ENCODE measurements around the gene ZNF239.

Gene ZNF239

DNA sequence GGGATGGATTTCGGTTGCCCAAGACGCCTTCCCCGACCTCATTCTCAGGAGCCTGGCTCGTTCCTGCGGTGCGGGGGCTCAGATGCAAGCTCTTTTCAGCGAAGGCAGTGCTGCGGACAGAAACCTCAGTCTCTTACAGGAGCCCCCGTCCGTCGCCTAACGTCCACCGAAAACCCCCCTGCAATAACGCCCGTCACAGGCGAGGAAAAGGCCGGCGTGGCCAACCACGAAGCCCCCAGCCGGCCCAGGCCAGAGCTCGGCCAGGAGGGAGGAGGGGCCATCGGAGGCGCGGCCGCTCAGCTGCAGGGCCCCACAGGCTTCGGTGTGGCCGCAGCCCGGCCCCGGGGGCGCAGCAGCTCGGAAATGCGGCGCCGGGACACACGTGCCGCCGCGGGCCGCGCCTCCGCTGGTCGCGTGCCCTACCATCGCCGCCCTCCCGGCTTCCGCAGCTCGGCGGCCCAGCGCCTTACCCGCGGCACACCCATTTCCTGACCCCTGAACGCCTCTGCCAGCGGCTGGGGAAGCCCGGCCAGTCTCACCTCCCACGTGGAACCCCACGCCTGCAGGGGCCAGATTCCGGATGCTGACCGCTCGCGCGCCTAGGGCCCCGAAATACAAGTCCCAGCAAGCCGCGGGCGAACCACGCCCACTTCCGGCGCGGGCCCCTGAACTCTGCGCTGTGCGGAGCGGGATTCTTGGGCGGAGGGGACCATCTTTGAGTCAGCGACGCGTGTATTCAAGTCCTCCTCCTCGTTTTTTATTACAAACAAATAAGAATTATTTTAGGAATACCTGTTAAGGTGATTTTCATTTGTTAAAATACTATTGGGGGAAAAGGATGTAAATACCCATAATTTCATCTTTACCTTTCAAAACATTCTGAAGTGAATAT is at the start of gene ZNF239:
ZNF239 (minus strand) TSS at position 616 of the 892 bp plus-strand sequence. CDS start 16,537 bp downstream, outside the sequence.
- ChIA-PET POLR2A (no interaction called here), CTCF (no interaction called here)
- DNase-seq (ENCODE audit: extremely low spot score), result peak; percentile 82
- TF ChIP-seq, protein P1, sequence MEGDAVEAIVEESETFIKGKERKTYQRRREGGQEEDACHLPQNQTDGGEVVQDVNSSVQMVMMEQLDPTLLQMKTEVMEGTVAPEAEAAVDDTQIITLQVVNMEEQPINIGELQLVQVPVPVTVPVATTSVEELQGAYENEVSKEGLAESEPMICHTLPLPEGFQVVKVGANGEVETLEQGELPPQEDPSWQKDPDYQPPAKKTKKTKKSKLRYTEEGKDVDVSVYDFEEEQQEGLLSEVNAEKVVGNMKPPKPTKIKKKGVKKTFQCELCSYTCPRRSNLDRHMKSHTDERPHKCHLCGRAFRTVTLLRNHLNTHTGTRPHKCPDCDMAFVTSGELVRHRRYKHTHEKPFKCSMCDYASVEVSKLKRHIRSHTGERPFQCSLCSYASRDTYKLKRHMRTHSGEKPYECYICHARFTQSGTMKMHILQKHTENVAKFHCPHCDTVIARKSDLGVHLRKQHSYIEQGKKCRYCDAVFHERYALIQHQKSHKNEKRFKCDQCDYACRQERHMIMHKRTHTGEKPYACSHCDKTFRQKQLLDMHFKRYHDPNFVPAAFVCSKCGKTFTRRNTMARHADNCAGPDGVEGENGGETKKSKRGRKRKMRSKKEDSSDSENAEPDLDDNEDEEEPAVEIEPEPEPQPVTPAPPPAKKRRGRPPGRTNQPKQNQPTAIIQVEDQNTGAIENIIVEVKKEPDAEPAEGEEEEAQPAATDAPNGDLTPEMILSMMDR (IDR thresholded peaks at IDR 0.05; ENCODE audit: control extremely low read depth, extremely low read depth, low read depth, missing control alignments), result no peak

DNA sequence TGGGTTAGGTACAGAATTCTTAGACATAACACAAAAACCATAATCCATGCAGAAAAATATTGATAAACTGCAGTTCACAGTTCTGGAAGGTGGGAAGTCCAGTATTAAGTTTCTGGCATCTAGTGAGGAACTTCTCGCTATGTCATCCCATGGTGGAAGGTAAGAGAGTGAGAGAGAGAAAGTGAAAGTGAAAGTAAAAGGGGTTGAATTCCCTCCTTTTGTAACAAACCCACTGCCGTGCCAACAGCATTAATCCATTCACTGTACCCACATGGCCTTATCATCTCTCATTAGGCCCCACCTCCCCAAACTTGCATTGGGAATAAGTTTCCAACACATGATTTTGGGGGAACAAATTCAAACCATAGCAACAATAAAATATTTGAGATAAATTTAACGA is 48.9 kb upstream of the ZNF239 start:
- CTCF ChIA-PET, result interaction anchor here (1.1 to 1.3 kb wide), 3 partner anchors 9 to 12 kb away, joined by 3 to 5 read pairs (median 4); no protein-coding TSS in a partner anchor
- no peak for DNase-seq (ENCODE audit: extremely low spot score)
- TF ChIP-seq, protein P1 (IDR thresholded peaks at IDR 0.05; ENCODE audit: control extremely low read depth, extremely low read depth, low read depth, missing control alignments), result no peak
- POLR2A ChIA-PET, result no interaction called here

DNA sequence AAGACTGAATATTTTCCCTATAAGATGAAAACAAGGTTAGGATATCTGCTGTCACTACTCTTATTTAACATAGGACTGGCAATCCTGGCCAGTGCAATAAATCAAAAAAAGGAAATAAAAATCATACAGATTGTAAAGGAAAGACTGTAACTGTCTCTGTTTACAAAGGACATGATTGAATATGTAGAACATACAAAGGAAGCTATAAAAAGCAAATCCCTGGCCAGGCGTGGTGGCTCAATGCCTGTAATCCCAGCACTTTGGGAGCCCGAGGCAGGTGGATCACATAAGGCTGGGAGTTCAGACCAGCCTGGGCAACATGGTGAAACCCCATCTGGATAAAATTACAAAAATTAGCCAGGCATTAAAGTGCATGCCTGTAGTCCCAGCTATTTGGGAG is 47.6 kb upstream of the ZNF239 start:
- ChIA-PET CTCF (interaction anchor here (1.4 kb wide), 1 partner anchor 22 kb away, joined by 3 read pairs; no protein-coding TSS in a partner anchor), POLR2A (no interaction called here)
- TF ChIP-seq, protein P1 (IDR thresholded peaks at IDR 0.05; ENCODE audit: control extremely low read depth, extremely low read depth, low read depth, missing control alignments), result no peak
- no peak for DNase-seq (ENCODE audit: extremely low spot score)

DNA sequence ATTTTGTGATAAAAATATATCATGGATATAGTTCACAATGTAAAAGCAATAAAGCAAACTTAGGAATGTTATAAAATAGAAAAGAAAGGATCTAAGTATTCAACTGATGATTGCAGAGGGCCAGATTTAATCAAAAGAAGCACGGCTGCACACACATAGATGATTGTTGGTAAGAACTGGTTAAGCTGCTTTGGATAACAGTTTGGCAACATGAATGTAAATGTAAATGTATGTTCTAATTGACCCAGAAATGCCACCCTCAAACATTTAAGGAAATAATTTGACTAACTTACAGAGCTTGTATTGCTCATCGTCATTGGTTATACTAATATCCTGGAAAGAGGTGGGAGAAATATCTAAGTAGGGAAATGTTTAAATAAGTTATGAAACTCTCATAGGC is 45.0 kb upstream of the ZNF239 start:
- TF ChIP-seq, protein P1 (IDR thresholded peaks at IDR 0.05; ENCODE audit: control extremely low read depth, extremely low read depth, low read depth, missing control alignments), result no peak
- ChIA-PET CTCF (no interaction called here), POLR2A (no interaction called here)
- no peak for DNase-seq (ENCODE audit: extremely low spot score)

DNA sequence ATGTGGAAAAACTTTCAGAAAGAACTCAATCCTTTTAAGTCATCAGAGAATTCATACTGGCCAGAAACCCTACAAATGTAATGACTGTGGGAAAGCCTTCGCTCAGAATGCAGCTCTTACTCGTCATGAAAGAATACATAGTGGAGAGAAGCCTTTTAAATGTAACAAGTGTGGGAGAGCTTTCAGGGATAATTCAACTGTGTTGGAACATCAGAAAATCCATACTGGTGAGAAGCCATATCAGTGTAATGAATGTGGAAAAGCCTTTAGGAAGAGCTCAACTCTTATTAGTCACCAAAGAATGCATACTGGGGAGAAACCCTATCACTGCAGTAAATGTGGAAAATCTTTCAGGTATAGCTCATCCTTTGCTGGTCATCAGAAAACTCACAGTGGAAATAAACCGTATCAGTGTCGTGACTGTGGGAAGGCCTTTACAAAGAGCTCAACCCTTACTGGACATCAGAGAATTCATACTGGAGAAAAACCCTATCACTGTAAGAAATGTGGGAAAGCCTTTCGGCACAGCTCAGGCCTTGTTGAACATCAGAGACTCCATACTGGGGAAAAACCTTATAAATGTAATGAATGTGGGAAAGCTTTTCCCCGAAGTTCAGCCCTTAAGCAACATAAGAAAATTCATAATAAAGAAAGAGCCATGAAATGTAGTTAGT is 42.4 kb upstream of the ZNF239 start:
- ChIA-PET POLR2A (no interaction called here), CTCF (interaction anchor here (0.7 to 0.9 kb wide), 2 partner anchors 15 to 16 kb away, joined by 3 read pairs; no protein-coding TSS in a partner anchor)
- DNase-seq (ENCODE audit: extremely low spot score), result no peak
- TF ChIP-seq, protein P1 (IDR thresholded peaks at IDR 0.05; ENCODE audit: control extremely low read depth, extremely low read depth, low read depth, missing control alignments), result no peak

DNA sequence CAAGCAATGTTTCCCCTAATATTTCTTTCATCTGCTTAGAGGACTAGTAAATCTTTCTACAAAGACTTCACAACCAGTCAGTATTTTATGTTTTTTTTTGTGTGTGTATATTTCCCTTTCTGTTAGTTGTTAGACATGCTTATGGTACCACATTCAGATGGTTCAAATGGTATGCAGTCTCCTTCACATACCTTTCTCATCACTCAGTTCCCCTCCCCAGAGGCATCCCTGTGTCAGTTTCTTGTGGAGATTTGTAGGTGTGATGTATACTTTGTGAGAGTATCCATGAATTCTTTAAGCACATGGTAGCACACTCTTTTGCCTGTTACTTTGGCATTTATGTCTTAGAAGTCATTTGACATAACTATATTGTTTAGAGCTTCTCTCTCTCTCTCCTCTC is 36.2 kb upstream of the ZNF239 start:
- DNase-seq (ENCODE audit: extremely low spot score), result no peak
- POLR2A ChIA-PET, result no interaction called here
- TF ChIP-seq, protein P1 (IDR thresholded peaks at IDR 0.05; ENCODE audit: control extremely low read depth, extremely low read depth, low read depth, missing control alignments), result no peak
- CTCF ChIA-PET, result interaction anchor here (1.6 kb wide), 1 partner anchor 13 kb away, joined by 3 read pairs; no protein-coding TSS in a partner anchor

All from GM10248 (cell line).